K562 (cell line): ENCODE data around the gene SLC6A7.

Experiments
- EZH2 ChIP-seq: IDR thresholded peaks from 2 replicates; pipeline ENCODE4 v1.6.1; 2012; ENCODE audit warnings: low read depth, mild to moderate bottlenecking, inconsistent platforms, low read length, borderline replicate concordance
- MAZ ChIP-seq, 2 experiments: fragments of 450-650 bp in 1 of 2; sonication (generic) in 1 of 2; formaldehyde crosslinking; IDR thresholded peaks in 1 of 2; conservative IDR thresholded peaks in 1 of 2; 2 replicates each; pipeline versions ENCODE4 v1.4.0 to v1.5.0; 2020; ENCODE audit warnings: mild to moderate bottlenecking in 1 of 2, missing genetic modification reagents in 1 of 2
- MYBL2 ChIP-seq, 2 experiments: fragments of 450-650 bp in 1 of 2; sonication (generic) in 1 of 2; formaldehyde crosslinking in 1 of 2; IDR thresholded peaks; 2 replicates each; pipeline versions ENCODE4 v1.6.1 to v1.8.1; 2017 to 2022; ENCODE audit warnings: borderline replicate concordance in 1 of 2, inconsistent platforms in 1 of 2, low read depth in 1 of 2, mild to moderate bottlenecking in 1 of 2, missing genetic modification reagents in 1 of 2, moderate library complexity in 1 of 2
- NONO ChIP-seq, 2 experiments: fragments of 200-400 bp in 1 of 2; fragments of 450-650 bp in 1 of 2; formaldehyde crosslinking in 1 of 2; IDR thresholded peaks; 2 replicates each; pipeline ENCODE4 v1.6.1; 2017; ENCODE audit warnings: low read depth in 2 of 2, mild to moderate bottlenecking in 2 of 2, moderate library complexity in 2 of 2, low read length in 1 of 2
- PHF8 ChIP-seq: fragments of 200-600 bp; sonication (generic); IDR thresholded peaks from 2 replicates; pipeline ENCODE4 v1.6.1; 2012; ENCODE audit warnings: mixed run types, mild to moderate bottlenecking, inconsistent platforms, low read length, moderate library complexity, borderline replicate concordance
- PHTF2 ChIP-seq: fragments of 250-450 bp; sonication (Bioruptor Pico); IDR thresholded peaks from 2 replicates; pipeline ENCODE4 v1.5.0; 2021; ENCODE audit warnings: mild to moderate bottlenecking
- POLR2AphosphoS2 ChIP-seq: IDR thresholded peaks from 2 replicates; pipeline ENCODE4 v1.6.1; 2012; ENCODE audit warnings: low read length, improper control_type of control experiment
- RBFOX2 ChIP-seq: fragments of 200-400 bp; formaldehyde crosslinking; IDR thresholded peaks from 2 replicates; pipeline ENCODE4 v1.6.1; 2017; ENCODE audit warnings: low read depth, mild to moderate bottlenecking, low read length, moderate library complexity
- SMC3 ChIP-seq: conservative IDR thresholded peaks from 2 replicates; pipeline ENCODE4 v1.6.1; 2011; ENCODE audit warnings: low read depth, low read length, improper control_type of control experiment; ENCODE audit not compliant: insufficient read depth
- TBP ChIP-seq: optimal IDR thresholded peaks from 2 replicates; pipeline ENCODE3; 2011; ENCODE audit warnings: low read depth, low read length, improper control_type of control experiment
- TFAM ChIP-seq: fragments of 250-450 bp; sonication (Bioruptor Pico); conservative IDR thresholded peaks from 2 replicates; pipeline ENCODE4 v1.5.0; 2021; ENCODE audit warnings: mild to moderate bottlenecking, moderate library complexity
- ZNF384 ChIP-seq: IDR thresholded peaks from 2 replicates; pipeline ENCODE4 v1.6.1; 2012; ENCODE audit warnings: low read depth, low read length, improper control_type of control experiment
- TF ChIP-seq, protein P1 (sequence below): sonication (generic); formaldehyde crosslinking; IDR thresholded peaks from 2 replicates; pipeline ENCODE4 v1.5.0; 2020; ENCODE audit warnings: missing genetic modification reagents

DNA sequence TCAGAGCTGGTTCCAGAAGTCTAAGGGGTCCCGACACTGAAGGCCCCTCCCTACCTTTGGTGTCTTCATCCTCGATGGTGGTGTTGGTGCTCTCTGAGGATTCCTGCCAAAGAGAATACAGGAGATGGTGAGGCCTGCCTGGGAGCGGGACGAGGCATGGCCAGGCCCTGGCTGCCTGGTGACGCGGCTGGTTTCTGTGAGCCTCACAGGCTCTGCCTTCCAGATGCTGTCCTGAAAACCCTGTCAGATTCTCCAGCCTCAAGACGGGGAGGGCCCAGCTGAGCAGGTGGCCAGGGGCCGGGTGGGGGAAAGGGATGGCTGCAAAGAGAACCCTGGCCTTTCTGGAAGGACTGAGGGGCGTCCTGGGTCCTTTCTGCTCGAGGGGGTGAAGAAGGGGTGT, 48.8 kb downstream of the SLC6A7 start:
- TF ChIP-seq RBFOX2 (no peak), ZNF384 (no peak), TBP (no peak), PHF8 (no peak), MAZ (CRISPR knock-in tag; conservative IDR thresholded peaks at IDR 0.05 in 1 of 2, IDR thresholded peaks at IDR 0.05 in 1 of 2) (no peak), PHTF2 (no peak), EZH2 (no peak), SMC3 (no peak), NONO (IDR thresholded peaks at IDR 0.05; ENCODE audit: low read depth in 2 of 2, low read length in 1 of 2) (no peak), MYBL2 (IDR thresholded peaks at IDR 0.05; ENCODE audit: low read depth) (no peak), MYBL2 (CRISPR knock-in tag; IDR thresholded peaks at IDR 0.05; ENCODE audit: borderline replicate concordance) (no peak), POLR2AphosphoS2 (no peak), TFAM (CRISPR knock-in tag) (no peak)
- TF ChIP-seq, protein P1, sequence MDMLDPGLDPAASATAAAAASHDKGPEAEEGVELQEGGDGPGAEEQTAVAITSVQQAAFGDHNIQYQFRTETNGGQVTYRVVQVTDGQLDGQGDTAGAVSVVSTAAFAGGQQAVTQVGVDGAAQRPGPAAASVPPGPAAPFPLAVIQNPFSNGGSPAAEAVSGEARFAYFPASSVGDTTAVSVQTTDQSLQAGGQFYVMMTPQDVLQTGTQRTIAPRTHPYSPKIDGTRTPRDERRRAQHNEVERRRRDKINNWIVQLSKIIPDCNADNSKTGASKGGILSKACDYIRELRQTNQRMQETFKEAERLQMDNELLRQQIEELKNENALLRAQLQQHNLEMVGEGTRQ (CRISPR knock-in tag) = no peak
